Osteoblast (primary cell): ENCODE data around the gene MEIS1. TPM values are rescaled to one million over a fixed set of nuclear protein-coding genes. Genes with fewer than 3 reads are reported as not detected.

Experiments
- DNase-seq: peaks from one replicate; pipeline ENCODE4 v3.0.0; 2011; ENCODE audit warnings: low spot score, mixed read lengths; ENCODE audit not compliant: insufficient read length; ENCODE audit errors: missing footprints
- H2AFZ ChIP-seq: 2 replicates; pipeline ENCODE4 v1.6.0; 2011; ENCODE audit warnings: mild to moderate bottlenecking, low read length
- H3K27ac ChIP-seq: 2 replicates; pipeline ENCODE4 v1.5.1; 2011; ENCODE audit warnings: mild to moderate bottlenecking, low read depth, low read length, moderate library complexity
- H3K27me3 ChIP-seq: 2 replicates; pipeline ENCODE4 v1.6.0; 2012; ENCODE audit warnings: mild to moderate bottlenecking, control low read depth, inconsistent platforms, low read length, moderate library complexity; ENCODE audit not compliant: insufficient read depth
- H3K36me3 ChIP-seq: 2 replicates; pipeline ENCODE4 v1.5.1; 2011; ENCODE audit warnings: mild to moderate bottlenecking, low read length, control low read depth, moderate library complexity; ENCODE audit not compliant: insufficient read depth
- H3K4me1 ChIP-seq: 2 replicates; pipeline ENCODE4 v1.5.1; 2011; ENCODE audit warnings: mild to moderate bottlenecking, low read length, control low read depth, moderate library complexity; ENCODE audit not compliant: insufficient read depth
- H3K4me2 ChIP-seq: 2 replicates; pipeline ENCODE4 v1.6.0; 2011; ENCODE audit warnings: mild to moderate bottlenecking, low read length; ENCODE audit not compliant: insufficient read depth
- H3K4me3 ChIP-seq: fragments of 200-600 bp; sonication (generic); 3 replicates; pipeline ENCODE4 v1.5.1; 2012; ENCODE audit warnings: mild to moderate bottlenecking, low read length, inconsistent platforms; ENCODE audit not compliant: insufficient read depth
- H3K79me2 ChIP-seq: 2 replicates; pipeline ENCODE4 v1.6.0; 2012; ENCODE audit warnings: mild to moderate bottlenecking, low read length, control low read depth, inconsistent platforms; ENCODE audit not compliant: insufficient read depth
- H3K9me3 ChIP-seq: 2 replicates; pipeline ENCODE4 v1.5.1; 2011; ENCODE audit warnings: low read depth, low read length, control low read depth
- H4K20me1 ChIP-seq: 2 replicates; pipeline ENCODE4 v1.6.0; 2012; ENCODE audit warnings: mild to moderate bottlenecking, low read length, control low read depth; ENCODE audit not compliant: insufficient read depth
- total RNA-seq: library from RNA; depleted of rRNA; stranded (reverse); fragments of >200 nt; gene quantifications from 2 replicates; pipeline ENCODE4 v1.2.3, GENCODE V29; 2012
- TF ChIP-seq, protein P1 (sequence below): IDR thresholded peaks from 2 replicates; pipeline ENCODE4 v1.5.1; 2011; ENCODE audit warnings: mild to moderate bottlenecking, low read depth, low read length, moderate library complexity; ENCODE audit errors: extremely low read depth

MEIS1 gene
- total RNA-seq, 1 donor = 11.9 TPM

DNA sequence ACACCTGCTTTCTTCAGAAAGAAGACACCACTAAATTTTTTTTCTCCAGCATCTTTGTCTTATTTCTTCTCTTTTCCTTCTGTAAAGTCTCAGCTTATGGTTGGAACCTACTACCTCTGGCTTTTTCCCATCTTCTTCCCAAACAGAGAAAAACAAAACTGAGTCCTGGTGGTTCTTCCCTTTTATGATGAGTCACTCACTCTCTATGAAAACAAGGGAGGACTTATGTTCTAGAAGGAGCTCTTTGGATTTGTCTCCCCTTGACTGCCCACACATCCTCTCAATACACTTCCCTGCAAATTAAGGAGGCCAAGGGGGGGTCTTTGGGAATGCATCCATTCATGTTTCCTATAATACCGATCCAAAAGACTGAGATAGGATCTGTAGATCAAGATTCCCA, 22.1 kb upstream of the MEIS1 start:
- Histone ChIP-seq H3K27ac (no peak overlapping the region), H3K27me3 (peaks cover 3% of the 10 kb centered on the region), H2AFZ (no peak overlapping the region), H3K79me2 (no peaks in the 10 kb centered on the region), H3K4me3 (no peak overlapping the region), H3K9me3 (no peaks in the 10 kb centered on the region), H4K20me1 (no peaks in the 10 kb centered on the region), H3K4me1 (no peaks in the 10 kb centered on the region), H3K36me3 (no peaks in the 10 kb centered on the region), H3K4me2 (no peak overlapping the region)
- TF ChIP-seq, protein P1, sequence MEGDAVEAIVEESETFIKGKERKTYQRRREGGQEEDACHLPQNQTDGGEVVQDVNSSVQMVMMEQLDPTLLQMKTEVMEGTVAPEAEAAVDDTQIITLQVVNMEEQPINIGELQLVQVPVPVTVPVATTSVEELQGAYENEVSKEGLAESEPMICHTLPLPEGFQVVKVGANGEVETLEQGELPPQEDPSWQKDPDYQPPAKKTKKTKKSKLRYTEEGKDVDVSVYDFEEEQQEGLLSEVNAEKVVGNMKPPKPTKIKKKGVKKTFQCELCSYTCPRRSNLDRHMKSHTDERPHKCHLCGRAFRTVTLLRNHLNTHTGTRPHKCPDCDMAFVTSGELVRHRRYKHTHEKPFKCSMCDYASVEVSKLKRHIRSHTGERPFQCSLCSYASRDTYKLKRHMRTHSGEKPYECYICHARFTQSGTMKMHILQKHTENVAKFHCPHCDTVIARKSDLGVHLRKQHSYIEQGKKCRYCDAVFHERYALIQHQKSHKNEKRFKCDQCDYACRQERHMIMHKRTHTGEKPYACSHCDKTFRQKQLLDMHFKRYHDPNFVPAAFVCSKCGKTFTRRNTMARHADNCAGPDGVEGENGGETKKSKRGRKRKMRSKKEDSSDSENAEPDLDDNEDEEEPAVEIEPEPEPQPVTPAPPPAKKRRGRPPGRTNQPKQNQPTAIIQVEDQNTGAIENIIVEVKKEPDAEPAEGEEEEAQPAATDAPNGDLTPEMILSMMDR = no peak
- no peak for DNase-seq

DNA sequence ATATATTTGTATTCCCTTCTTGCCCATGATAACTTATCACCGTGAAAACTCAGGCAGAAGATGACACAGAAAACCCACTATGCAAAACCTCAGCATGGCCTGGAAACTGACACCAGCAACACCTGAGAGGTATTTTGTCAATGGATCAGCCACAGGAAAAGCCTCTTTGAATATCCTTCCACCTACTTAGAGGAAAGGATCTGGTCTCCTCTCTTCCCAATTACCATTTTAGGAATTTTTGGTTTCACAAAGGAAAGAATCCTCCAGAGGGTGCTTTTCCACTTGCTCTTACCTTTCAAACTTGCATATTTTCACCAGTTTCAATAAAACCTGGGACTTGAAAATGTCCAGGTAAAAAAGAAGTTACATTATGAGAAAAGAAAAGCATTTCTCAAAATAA, 20.0 kb upstream of the MEIS1 start:
- no peaks in the 10 kb centered on the region for H4K20me1 ChIP-seq
- no peak for DNase-seq
- TF ChIP-seq, protein P1 = no peak
- no peaks in the 10 kb centered on the region for H3K79me2 ChIP-seq
- no peaks in the 10 kb centered on the region for H3K36me3 ChIP-seq
- H3K4me1 ChIP-seq = no peaks in the 10 kb centered on the region
- H3K27me3 ChIP-seq = peaks cover 3% of the 10 kb centered on the region
- no peak overlapping the region for H3K27ac ChIP-seq
- H3K4me3 ChIP-seq = no peak overlapping the region
- H2AFZ ChIP-seq = no peak overlapping the region
- no peaks in the 10 kb centered on the region for H3K9me3 ChIP-seq
- H3K4me2 ChIP-seq = no peak overlapping the region

DNA sequence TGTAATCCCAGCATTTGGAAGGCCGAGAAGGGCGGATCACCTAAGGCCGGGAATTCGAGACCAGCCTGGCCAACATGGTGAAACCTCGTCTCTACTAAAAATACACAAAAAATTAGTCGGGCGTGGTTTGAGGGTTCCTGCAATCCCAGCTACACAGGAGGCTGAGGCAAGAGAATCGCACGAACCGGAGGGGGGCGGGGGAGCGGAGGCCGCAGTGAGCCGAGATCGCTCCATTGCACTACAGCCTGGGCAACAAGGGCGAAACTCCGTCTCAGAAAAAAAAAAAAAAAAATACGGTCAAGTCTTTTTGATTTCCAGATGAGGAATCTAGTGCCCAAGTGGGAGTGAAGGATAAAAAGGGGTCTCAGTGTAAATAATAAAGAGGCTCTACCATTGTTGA, 16.5 kb upstream of the MEIS1 start:
- Histone ChIP-seq H3K9me3 (no peaks in the 10 kb centered on the region), H3K27me3 (peaks cover 3% of the 10 kb centered on the region), H3K4me3 (no peak overlapping the region), H3K4me2 (no peak overlapping the region), H3K36me3 (no peaks in the 10 kb centered on the region), H3K4me1 (no peaks in the 10 kb centered on the region), H2AFZ (no peak overlapping the region), H3K27ac (no peak overlapping the region), H4K20me1 (no peaks in the 10 kb centered on the region), H3K79me2 (no peaks in the 10 kb centered on the region)
- TF ChIP-seq, protein P1 = no peak
- DNase-seq = no peak

DNA sequence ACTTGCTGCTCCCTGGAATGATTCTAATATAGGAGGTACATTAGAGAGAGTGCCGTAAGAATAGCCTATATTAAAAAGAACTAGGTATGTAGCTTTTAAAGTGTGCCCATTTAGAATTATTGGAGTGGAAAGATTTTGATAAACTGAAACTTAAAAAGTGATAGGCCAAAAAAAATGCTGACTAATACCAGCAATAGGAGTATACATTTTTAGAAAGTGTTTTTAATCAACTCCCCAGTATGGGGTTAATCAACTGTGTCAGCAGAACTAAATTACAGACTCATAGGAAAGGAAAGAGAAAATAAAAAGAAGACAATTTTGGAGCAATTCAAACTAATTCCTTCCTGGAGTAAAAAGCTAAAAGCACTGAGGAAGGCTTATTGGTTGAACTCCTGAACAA, 13.3 kb upstream of the MEIS1 start:
- TF ChIP-seq, protein P1 = no peak
- H3K4me1 ChIP-seq = no peaks in the 10 kb centered on the region
- no peak overlapping the region for H3K4me3 ChIP-seq
- H2AFZ ChIP-seq = no peak overlapping the region
- peaks cover 21% of the 10 kb centered on the region for H3K27me3 ChIP-seq
- H3K4me2 ChIP-seq = no peak overlapping the region
- H3K9me3 ChIP-seq = no peaks in the 10 kb centered on the region
- H3K79me2 ChIP-seq = no peaks in the 10 kb centered on the region
- no peak overlapping the region for H3K27ac ChIP-seq
- H4K20me1 ChIP-seq = no peaks in the 10 kb centered on the region
- H3K36me3 ChIP-seq = no peaks in the 10 kb centered on the region
- DNase-seq = no peak
